BJ (cell line): Measurements from ENCODE around the gene SORCS2. TPM values are rescaled to one million over a fixed set of nuclear protein-coding genes. Genes with fewer than 3 reads are reported as not detected.

Experiments used
- CTCF ChIA-PET: fragments of 350-600 bp; formaldehyde crosslinking; extraction: SDS; loops from one replicate; lab custom pipeline; 2021; ENCODE audit warnings: antibody characterized with exemption, inconsistent platforms; lab: Yijun Ruan, JAX
- POLR2A ChIA-PET: fragments of 300-600 bp; sonication (Branson Sonifier 250); formaldehyde crosslinking; extraction: SDS; loops from one replicate; lab custom pipeline; 2021; ENCODE audit warnings: antibody characterized with exemption; lab: Charles Lee
- DNase-seq: peaks from one replicate; pipeline ENCODE4 v3.0.0-alpha.2; 2011; ENCODE audit warnings: low read depth
- H3K27me3 ChIP-seq: 2 replicates; pipeline ENCODE4 v1.6.0; 2011; ENCODE audit warnings: low read length; ENCODE audit not compliant: control insufficient read depth, insufficient read depth
- H3K36me3 ChIP-seq: 2 replicates; pipeline ENCODE4 v1.5.1; 2011; ENCODE audit warnings: low read length; ENCODE audit not compliant: control insufficient read depth, insufficient read depth
- H3K4me3 ChIP-seq: 2 replicates; pipeline ENCODE4 v1.5.1; 2011; ENCODE audit warnings: low read depth, mild to moderate bottlenecking, control low read depth, low read length
- CTCF ChIP-seq: IDR thresholded peaks from 2 replicates; pipeline ENCODE4 v1.5.1; 2011; ENCODE audit warnings: low read depth, mild to moderate bottlenecking, control low read depth, inconsistent platforms, low read length, moderate library complexity; ENCODE audit not compliant: insufficient read depth
- polyA plus RNA-seq: library from polyadenylated mRNA; depleted of rRNA; stranded (reverse); fragments of >200 nt; gene quantifications from 2 replicates; pipeline ENCODE4 v1.2.3, GENCODE V29; 2011

Gene SORCS2
- polyA plus RNA-seq, 1 experiment = 0.63 TPM

DNA sequence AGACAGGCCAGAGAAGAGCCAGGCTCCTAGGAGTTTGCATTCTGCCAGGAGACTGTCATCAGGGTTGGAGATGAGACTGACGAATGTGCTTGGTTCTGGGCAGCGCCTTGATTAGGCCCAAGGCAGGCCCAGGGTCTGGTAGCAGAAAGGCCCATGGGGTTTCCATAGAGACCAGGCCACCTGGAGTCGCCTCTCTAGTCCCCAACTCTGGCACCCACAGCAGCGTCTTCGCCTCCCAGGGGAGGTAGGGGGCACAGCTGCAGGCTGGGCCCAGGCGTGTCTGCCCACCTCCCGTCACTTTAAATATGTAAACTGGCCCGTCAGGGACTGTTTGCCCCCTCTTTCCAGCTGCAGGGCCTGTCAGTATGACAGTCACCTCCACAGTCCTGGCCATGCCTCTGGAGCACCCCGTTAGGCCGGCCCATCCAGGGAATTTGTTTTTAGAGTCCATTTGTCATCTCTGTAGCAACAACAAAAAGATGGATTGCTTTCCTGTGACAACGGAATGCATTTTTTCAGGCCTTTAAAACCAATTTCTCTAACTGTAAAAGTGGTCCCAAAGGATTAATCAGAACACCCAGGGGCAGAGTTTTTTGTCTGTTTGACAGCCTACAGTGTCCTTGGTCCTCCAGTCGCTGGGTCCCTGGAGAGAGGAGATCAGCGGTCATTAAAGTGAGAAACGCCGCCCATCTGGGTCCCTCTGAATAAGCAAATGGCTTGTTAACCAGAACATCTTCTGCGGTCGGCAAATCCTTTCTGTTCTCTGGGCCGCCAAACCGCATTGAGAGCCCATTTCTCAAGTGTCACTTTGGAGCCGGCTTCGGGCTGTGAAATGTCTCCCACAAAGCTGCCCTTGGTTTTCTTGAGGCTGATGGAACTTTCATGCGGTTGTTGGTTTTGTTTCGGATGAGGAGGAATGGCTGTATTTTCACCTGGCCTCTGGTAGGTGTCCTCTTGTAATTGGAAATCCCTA is 395.4 kb downstream of the SORCS2 start:
- no peak for DNase-seq
- CTCF ChIA-PET = no interaction called here

GRCh38 chr4:7590189-7590588 is 397.9 kb downstream of the SORCS2 start:
- ChIA-PET POLR2A (no interaction called here), CTCF (no interaction called here)
- no peak for DNase-seq
- no peak overlapping the region for H3K4me3 ChIP-seq
- 0 out of 2 replicates have a peak, but pooled peaks cover 2% of the 10 kb centered on the region for H3K27me3 ChIP-seq
- no peak for TF ChIP-seq CTCF
- H3K36me3 ChIP-seq = no peaks in the 10 kb centered on the region

More for the DNA sequence above, 395.4 kb downstream of the SORCS2 start:
- H3K27me3 ChIP-seq = 0 out of 2 replicates have a peak, but pooled peaks cover 2% of the 10 kb centered on the region
- POLR2A ChIA-PET = no interaction called here
- no peaks in the 10 kb centered on the region for H3K36me3 ChIP-seq
- H3K4me3 ChIP-seq = no peak overlapping the region
- no peak for TF ChIP-seq CTCF

DNA sequence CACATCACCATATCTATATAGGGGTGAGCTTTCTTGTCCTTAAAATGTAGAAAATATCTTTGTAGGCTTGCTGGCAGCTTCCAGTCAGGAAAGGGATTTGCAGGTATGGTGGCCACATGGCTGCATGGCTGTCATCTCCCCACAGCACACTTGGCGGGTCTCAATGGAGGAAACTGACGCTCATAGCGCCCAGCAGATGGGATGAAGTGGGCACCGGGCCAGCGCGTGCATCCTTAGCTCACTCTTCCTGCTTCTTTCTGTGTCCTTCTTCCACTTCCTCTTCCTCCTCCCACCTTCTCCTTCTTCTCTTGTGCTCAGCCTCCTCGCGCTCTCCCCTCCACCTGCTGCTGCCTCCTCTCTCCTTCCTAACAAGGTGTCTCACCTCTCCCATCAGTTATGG is 398.6 kb downstream of the SORCS2 start:
- no peak for DNase-seq
- ChIA-PET POLR2A (no interaction called here), CTCF (no interaction called here)
- H3K27me3 ChIP-seq = 0 out of 2 replicates have a peak, but pooled peaks cover 2% of the 10 kb centered on the region
- H3K4me3 ChIP-seq = no peak overlapping the region
- no peak for TF ChIP-seq CTCF
- H3K36me3 ChIP-seq = no peaks in the 10 kb centered on the region

DNA sequence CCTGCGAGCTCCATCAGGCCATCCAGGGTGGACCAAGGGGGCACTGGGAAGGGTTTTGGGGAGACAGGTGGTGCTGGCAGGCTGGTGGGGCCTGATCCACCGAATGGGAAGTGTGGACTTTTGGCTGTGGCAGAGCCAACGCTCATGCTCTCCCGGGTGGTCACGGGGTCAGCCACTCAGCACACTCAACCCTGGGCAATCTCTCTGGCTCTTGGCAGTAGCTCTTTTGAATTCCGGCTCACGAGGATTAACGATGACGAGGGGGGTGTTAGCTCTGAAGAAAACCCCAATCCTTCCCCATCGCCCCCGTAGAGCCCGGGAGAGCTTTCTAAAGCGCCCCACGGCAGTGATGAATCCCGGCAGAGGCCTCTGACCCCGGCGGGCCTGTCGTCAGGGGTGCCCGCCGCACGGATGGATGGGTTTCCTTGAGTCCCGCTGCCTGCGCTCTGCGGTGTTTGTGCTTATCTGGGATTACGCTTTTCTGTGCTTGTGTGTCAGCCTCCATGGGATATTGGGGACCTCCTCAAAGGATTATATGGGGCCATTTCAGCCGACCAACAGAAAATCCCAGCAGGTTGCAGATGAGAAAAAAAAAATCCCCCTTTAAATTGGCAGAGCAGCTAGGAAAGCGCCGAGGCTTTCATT is 399.2 kb downstream of the SORCS2 start:
- no peaks in the 10 kb centered on the region for H3K36me3 ChIP-seq
- POLR2A ChIA-PET = no interaction called here
- no peak overlapping the region for H3K4me3 ChIP-seq
- CTCF ChIA-PET = no interaction called here
- TF ChIP-seq CTCF = no peak
- 0 out of 2 replicates have a peak, but pooled peaks cover 2% of the 10 kb centered on the region for H3K27me3 ChIP-seq
- no peak for DNase-seq
